Liver (tissue), 3 donors: ENCODE measurements around the gene FBN3.

ENCODE experiments used
- EGR1 ChIP-seq, 2 donors: IDR thresholded peaks; 2 replicates each; pipeline ENCODE4 v1.6.1; 2016 to 2018; ENCODE audit warnings: antibody characterized with exemption in 2 of 2, low read depth in 2 of 2
- FOXA1 ChIP-seq: IDR thresholded peaks from 2 replicates; pipeline ENCODE4 v1.6.1; 2016; ENCODE audit warnings: antibody characterized with exemption
- GABPA ChIP-seq, 2 donors: IDR thresholded peaks in 1 of 2; conservative IDR thresholded peaks in 1 of 2; 2 replicates each; pipeline ENCODE4 v1.6.1; 2016; ENCODE audit warnings: antibody characterized with exemption in 2 of 2, mild to moderate bottlenecking in 1 of 2, moderate library complexity in 1 of 2
- JUND ChIP-seq, 2 donors: IDR thresholded peaks; 2 replicates each; pipeline ENCODE4 v1.6.1; 2016; ENCODE audit warnings: antibody characterized with exemption in 2 of 2
- TF ChIP-seq, protein P1 (sequence below): fragments of 150-350 bp; IDR thresholded peaks from 2 replicates; pipeline ENCODE4 v1.5.1; 2017; ENCODE audit warnings: improper control_type of control experiment, low read depth, low read length; ENCODE audit not compliant: missing input control
- TF ChIP-seq, protein P2 (sequence below): IDR thresholded peaks from 2 replicates; pipeline ENCODE4 v1.6.1; 2016; ENCODE audit warnings: antibody characterized with exemption
- donor health status: healthy.
- donor health status: healthy.

DNA sequence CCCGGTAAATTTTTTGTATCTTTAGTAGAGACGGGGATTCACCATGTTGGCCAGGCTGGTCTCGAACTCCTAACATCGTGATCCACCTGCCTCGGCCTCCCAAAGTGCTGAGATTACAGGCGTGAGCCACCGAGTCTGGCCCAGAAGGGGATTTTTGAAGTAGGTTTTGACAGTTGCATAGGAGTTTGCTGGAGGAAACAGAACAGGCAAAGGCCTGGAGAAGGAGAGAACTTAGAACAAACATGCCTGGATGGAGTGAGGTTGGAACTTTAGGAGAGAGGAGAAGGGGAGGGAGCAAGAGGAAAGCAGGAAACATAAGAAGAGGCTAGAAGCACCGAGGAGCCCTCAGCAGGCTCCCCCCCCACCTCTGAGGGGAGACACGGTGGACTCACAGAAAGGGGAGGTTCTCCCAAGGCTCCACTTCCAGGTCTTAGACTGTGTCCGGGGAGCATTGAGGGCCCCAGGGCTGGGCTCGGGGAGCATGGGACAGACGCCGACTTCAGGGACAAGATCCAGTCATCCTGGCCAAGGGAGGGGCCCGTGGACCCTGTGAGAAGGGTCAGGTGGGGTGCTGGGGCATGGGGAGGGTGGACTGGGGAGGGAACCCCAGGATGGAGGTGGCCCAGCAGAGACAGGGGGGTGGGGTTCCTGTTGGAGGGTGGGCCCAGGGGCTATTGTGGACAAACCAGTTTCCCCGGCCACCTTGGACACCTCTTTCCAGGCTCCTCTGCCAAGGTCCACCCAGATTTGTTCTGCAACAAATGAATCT, 1.8 kb upstream of the FBN3 start:
- TF ChIP-seq, protein P1, sequence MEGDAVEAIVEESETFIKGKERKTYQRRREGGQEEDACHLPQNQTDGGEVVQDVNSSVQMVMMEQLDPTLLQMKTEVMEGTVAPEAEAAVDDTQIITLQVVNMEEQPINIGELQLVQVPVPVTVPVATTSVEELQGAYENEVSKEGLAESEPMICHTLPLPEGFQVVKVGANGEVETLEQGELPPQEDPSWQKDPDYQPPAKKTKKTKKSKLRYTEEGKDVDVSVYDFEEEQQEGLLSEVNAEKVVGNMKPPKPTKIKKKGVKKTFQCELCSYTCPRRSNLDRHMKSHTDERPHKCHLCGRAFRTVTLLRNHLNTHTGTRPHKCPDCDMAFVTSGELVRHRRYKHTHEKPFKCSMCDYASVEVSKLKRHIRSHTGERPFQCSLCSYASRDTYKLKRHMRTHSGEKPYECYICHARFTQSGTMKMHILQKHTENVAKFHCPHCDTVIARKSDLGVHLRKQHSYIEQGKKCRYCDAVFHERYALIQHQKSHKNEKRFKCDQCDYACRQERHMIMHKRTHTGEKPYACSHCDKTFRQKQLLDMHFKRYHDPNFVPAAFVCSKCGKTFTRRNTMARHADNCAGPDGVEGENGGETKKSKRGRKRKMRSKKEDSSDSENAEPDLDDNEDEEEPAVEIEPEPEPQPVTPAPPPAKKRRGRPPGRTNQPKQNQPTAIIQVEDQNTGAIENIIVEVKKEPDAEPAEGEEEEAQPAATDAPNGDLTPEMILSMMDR, result no peak
- TF ChIP-seq, protein P2, sequence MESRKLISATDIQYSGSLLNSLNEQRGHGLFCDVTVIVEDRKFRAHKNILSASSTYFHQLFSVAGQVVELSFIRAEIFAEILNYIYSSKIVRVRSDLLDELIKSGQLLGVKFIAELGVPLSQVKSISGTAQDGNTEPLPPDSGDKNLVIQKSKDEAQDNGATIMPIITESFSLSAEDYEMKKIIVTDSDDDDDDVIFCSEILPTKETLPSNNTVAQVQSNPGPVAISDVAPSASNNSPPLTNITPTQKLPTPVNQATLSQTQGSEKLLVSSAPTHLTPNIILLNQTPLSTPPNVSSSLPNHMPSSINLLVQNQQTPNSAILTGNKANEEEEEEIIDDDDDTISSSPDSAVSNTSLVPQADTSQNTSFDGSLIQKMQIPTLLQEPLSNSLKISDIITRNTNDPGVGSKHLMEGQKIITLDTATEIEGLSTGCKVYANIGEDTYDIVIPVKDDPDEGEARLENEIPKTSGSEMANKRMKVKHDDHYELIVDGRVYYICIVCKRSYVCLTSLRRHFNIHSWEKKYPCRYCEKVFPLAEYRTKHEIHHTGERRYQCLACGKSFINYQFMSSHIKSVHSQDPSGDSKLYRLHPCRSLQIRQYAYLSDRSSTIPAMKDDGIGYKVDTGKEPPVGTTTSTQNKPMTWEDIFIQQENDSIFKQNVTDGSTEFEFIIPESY, result no peak
- TF ChIP-seq GABPA (IDR thresholded peaks at IDR 0.05 in 1 of 2, conservative IDR thresholded peaks at IDR 0.05 in 1 of 2) (no peak), EGR1 (IDR thresholded peaks at IDR 0.05; ENCODE audit: low read depth in 2 of 2) (no peak), JUND (IDR thresholded peaks at IDR 0.05) (no peak), FOXA1 (no peak)
